Measurements from ENCODE around the gene CARS2.
"Not testable (repeated sequence)": the region's sequence is repeated elsewhere in the genome, so short reads cannot be mapped to it uniquely, and the experiment has no call there.

The CARS2 gene

GRCh38 chr13:110705356-110705825 lies 525 bp downstream of the CARS2 start:
- DNase-seq = peak; percentile 28

GRCh38 chr13:110702591-110703526 lies 3.1 kb downstream of the CARS2 start:
- DNase-seq = peak; percentile 8

GRCh38 chr13:110702089-110702488 lies 3.8 kb downstream of the CARS2 start:
- no peak for DNase-seq

GRCh38 chr13:110701061-110701460 lies 4.9 kb downstream of the CARS2 start:
- DNase-seq = not testable (repeated sequence)

- DNase-seq = no peak
These were observed 5.3 kb downstream of the CARS2 start for GRCh38 chr13:110700641-110701040.

GRCh38 chr13:110700186-110700585 lies 5.7 kb downstream of the CARS2 start:
- DNase-seq = no peak

GRCh38 chr13:110699148-110700145 lies 6.5 kb downstream of the CARS2 start:
- DNase-seq = no peak

GRCh38 chr13:110698689-110699088 lies 7.2 kb downstream of the CARS2 start:
- no peak for DNase-seq

GRCh38 chr13:110697842-110698241 lies 8.1 kb downstream of the CARS2 start:
- DNase-seq = no peak

GRCh38 chr13:110696776-110697175 lies 9.1 kb downstream of the CARS2 start:
- DNase-seq = no peak

- not testable (repeated sequence) for DNase-seq
These were observed 10.1 kb downstream of the CARS2 start for GRCh38 chr13:110695774-110696173.

- DNase-seq = no peak
These were observed 15.4 kb downstream of the CARS2 start for GRCh38 chr13:110690516-110690915.

GRCh38 chr13:110689711-110690110 lies 16.2 kb downstream of the CARS2 start:
- no peak for DNase-seq

GRCh38 chr13:110689041-110689440 lies 16.9 kb downstream of the CARS2 start:
- DNase-seq = no peak

- no peak for DNase-seq
These were observed 18.2 kb downstream of the CARS2 start for GRCh38 chr13:110687736-110688135.

GRCh38 chr13:110685305-110686020 lies 20.5 kb downstream of the CARS2 start:
- DNase-seq = no peak

- DNase-seq = no peak
These were observed 21.4 kb downstream of the CARS2 start for GRCh38 chr13:110684388-110685056.

- no peak for DNase-seq
These were observed 22.0 kb downstream of the CARS2 start for GRCh38 chr13:110683921-110684320.

GRCh38 chr13:110683203-110683883 lies 22.6 kb downstream of the CARS2 start:
- DNase-seq = peak; percentile 22

GRCh38 chr13:110682746-110683145 lies 23.2 kb downstream of the CARS2 start:
- DNase-seq = no peak

GRCh38 chr13:110681868-110682550 lies 23.9 kb downstream of the CARS2 start:
- DNase-seq = no peak
